Measurements from ENCODE around the gene TENM3. TPM values are rescaled to one million over a fixed set of nuclear protein-coding genes. Genes with fewer than 3 reads are reported as not detected.

Gene TENM3
- total and polyA plus RNA-seq, 2 donors from 2014 or later: 0.58 to 6.8 TPM

DNA sequence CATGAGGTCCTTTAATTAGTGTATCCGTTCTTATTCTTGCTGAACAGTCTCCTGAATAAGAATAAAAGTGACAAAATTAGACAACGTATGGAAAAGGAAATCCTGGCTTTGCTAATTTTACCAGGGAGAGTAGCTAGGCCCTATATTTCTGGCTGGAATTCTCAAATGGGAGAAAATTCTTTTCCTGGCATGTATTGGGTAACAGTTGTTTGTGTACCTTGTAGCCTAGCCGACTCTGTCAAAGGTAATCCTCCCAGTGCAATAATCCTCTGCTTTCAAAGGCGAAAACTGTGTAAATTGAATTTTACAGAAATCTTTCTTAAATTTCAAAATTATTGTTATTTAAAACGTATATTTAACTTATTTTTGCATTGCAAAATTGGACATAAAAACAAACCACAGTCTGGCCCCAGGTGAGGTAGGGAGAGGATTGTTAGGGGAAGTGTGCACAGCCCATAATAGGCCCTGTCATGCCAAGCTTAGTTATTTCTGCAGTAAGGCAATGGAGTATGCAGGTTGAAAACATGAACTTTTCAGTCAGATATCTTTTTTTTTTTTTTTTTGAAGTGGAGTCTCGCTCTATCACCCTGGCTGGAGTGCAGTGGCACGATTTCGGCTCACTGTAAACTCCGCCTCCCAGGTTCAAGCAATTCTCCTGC, 18.9 kb upstream of the TENM3 start:
- no peak overlapping the region for H3K27ac ChIP-seq (ENCODE audit: low read depth in 2 of 2, low read length in 2 of 2)
- intact Hi-C loops (cut with DNase I): no loop called here
- H3K27me3 ChIP-seq (ENCODE audit: control insufficient read depth, insufficient read depth, low read length): no peaks in the 10 kb centered on the region
- no peaks in the 10 kb centered on the region for H3K9me3 ChIP-seq (ENCODE audit: control insufficient read depth in 2 of 3, insufficient read depth in 1 of 3, low read length in 3 of 3)
- TF ChIP-seq, protein P1, sequence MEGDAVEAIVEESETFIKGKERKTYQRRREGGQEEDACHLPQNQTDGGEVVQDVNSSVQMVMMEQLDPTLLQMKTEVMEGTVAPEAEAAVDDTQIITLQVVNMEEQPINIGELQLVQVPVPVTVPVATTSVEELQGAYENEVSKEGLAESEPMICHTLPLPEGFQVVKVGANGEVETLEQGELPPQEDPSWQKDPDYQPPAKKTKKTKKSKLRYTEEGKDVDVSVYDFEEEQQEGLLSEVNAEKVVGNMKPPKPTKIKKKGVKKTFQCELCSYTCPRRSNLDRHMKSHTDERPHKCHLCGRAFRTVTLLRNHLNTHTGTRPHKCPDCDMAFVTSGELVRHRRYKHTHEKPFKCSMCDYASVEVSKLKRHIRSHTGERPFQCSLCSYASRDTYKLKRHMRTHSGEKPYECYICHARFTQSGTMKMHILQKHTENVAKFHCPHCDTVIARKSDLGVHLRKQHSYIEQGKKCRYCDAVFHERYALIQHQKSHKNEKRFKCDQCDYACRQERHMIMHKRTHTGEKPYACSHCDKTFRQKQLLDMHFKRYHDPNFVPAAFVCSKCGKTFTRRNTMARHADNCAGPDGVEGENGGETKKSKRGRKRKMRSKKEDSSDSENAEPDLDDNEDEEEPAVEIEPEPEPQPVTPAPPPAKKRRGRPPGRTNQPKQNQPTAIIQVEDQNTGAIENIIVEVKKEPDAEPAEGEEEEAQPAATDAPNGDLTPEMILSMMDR (IDR thresholded peaks at IDR 0.05; ENCODE audit: borderline replicate concordance, extremely low read depth, insufficient read depth): no peak
- FAIRE-seq: no peak
- H3K4me3 ChIP-seq (ENCODE audit: low read length in 3 of 3): no peak overlapping the region
- H3K9ac ChIP-seq (ENCODE audit: low read length in 3 of 3): no peak overlapping the region
- H3K4me1 ChIP-seq (ENCODE audit: control insufficient read depth in 2 of 3, insufficient read depth in 2 of 3, low read depth in 1 of 3, low read length in 3 of 3): no peaks in the 10 kb centered on the region
- no peaks in the 10 kb centered on the region for H3K36me3 ChIP-seq (ENCODE audit: control insufficient read depth in 2 of 3, insufficient read depth in 3 of 3, low read length in 3 of 3)
- DNase-seq: no peak

DNA sequence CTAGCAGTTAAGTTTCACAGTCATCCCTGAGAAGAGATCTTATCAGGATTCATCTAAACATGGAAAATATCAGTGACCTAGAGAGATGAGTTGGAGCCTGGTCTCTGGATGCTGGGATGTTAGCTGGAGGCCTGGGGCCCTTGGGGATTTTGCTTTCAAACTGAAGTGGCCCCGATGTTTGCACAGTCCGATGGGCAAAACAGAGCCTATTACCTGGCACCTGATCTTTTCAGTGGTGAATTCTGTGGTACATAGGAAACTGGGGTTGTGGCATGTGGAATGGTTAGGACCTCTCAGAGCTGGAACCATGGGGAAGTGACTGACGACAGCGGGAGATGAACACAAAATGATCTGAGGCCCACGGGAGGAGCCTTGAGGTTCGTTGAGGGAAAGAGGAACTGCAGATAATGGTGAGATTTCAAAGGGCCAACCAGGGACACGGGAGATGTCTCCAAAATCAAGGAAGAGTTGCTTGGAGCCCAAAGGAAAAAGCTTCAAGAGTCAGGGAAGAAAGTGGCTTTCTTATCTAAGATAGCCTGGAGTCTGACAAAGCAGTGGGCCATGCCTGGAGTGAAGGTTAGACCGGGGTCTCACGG, 17.8 kb upstream of the TENM3 start:
- H3K4me3 ChIP-seq (ENCODE audit: low read length in 3 of 3): no peak overlapping the region
- H3K4me1 ChIP-seq (ENCODE audit: control insufficient read depth in 2 of 3, insufficient read depth in 2 of 3, low read depth in 1 of 3, low read length in 3 of 3): no peaks in the 10 kb centered on the region
- no peak for FAIRE-seq
- H3K27ac ChIP-seq (ENCODE audit: low read depth in 2 of 2, low read length in 2 of 2): no peak overlapping the region
- H3K36me3 ChIP-seq (ENCODE audit: control insufficient read depth in 2 of 3, insufficient read depth in 3 of 3, low read length in 3 of 3): no peaks in the 10 kb centered on the region
- H3K27me3 ChIP-seq (ENCODE audit: control insufficient read depth, insufficient read depth, low read length): no peaks in the 10 kb centered on the region
- no peaks in the 10 kb centered on the region for H3K9me3 ChIP-seq (ENCODE audit: control insufficient read depth in 2 of 3, insufficient read depth in 1 of 3, low read length in 3 of 3)
- intact Hi-C loops (cut with DNase I): no loop called here
- DNase-seq: no peak
- no peak overlapping the region for H3K9ac ChIP-seq (ENCODE audit: low read length in 3 of 3)
- TF ChIP-seq, protein P1 (IDR thresholded peaks at IDR 0.05; ENCODE audit: borderline replicate concordance, extremely low read depth, insufficient read depth): no peak

DNA sequence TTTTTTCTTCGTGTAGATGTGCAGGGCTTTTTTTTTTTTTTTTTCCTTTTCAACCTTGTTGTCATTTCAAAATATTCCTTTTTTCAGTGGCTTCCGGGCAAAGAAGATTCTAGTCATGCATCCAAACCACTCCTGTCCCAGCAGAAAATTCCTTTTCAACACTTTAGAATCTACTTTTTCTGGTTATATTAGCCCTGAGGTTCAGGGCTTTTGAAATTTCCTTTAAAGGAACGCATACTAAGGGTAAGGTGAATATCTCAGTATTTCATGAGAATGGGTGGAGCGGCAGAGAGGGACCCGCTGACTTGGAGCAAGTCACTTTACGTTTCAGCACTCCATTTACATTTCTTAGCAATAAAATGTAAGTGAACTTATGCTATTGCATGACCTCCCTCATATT, 15.6 kb upstream of the TENM3 start:
- Histone ChIP-seq H3K4me1 (ENCODE audit: control insufficient read depth in 2 of 3, insufficient read depth in 2 of 3, low read depth in 1 of 3, low read length in 3 of 3) (no peaks in the 10 kb centered on the region), H3K9me3 (ENCODE audit: control insufficient read depth in 2 of 3, insufficient read depth in 1 of 3, low read length in 3 of 3) (no peaks in the 10 kb centered on the region), H3K27ac (ENCODE audit: low read depth in 2 of 2, low read length in 2 of 2) (no peak overlapping the region), H3K9ac (ENCODE audit: low read length in 3 of 3) (no peak overlapping the region), H3K36me3 (ENCODE audit: control insufficient read depth in 2 of 3, insufficient read depth in 3 of 3, low read length in 3 of 3) (no peaks in the 10 kb centered on the region), H3K4me3 (ENCODE audit: low read length in 3 of 3) (no peak overlapping the region), H3K27me3 (ENCODE audit: control insufficient read depth, insufficient read depth, low read length) (no peaks in the 10 kb centered on the region)
- DNase-seq (no peak), FAIRE-seq (no peak)
- intact Hi-C loops (cut with DNase I): no loop called here
- TF ChIP-seq, protein P1 (IDR thresholded peaks at IDR 0.05; ENCODE audit: borderline replicate concordance, extremely low read depth, insufficient read depth): no peak
